H9 (cell line): Measurements from ENCODE around the gene MND1. TPM values are rescaled to one million over a fixed set of nuclear protein-coding genes. Genes with fewer than 3 reads are reported as not detected.

Experiments used
- DNase-seq: peaks from one replicate; pipeline ENCODE4 v3.0.0-alpha.2; 2017
- H2AFZ ChIP-seq: one replicate; pipeline ENCODE4 v1.6.1; 2013; ENCODE audit warnings: mild to moderate bottlenecking, low read length, control low read depth, moderate library complexity
- H2AK5ac ChIP-seq: 2 replicates; pipeline ENCODE4 v1.6.1; 2013; ENCODE audit warnings: low read length, control low read depth, mixed read lengths; ENCODE audit not compliant: insufficient read length
- H2BK120ac ChIP-seq: one replicate; pipeline ENCODE4 v1.6.1; 2013; ENCODE audit warnings: low read depth, mild to moderate bottlenecking, low read length, control low read depth, inconsistent platforms; ENCODE audit not compliant: poor library complexity, severe bottlenecking
- H2BK12ac ChIP-seq: 2 replicates; pipeline ENCODE4 v1.6.1; 2013; ENCODE audit warnings: low read length, control low read depth, mixed read lengths, low read depth; ENCODE audit not compliant: insufficient read length
- H2BK15ac ChIP-seq: 2 replicates; pipeline ENCODE4 v1.6.1; 2013; ENCODE audit warnings: low read depth, low read length, control low read depth
- H2BK20ac ChIP-seq: one replicate; pipeline ENCODE4 v1.6.1; 2013; ENCODE audit warnings: low read depth, mild to moderate bottlenecking, low read length, control low read depth, inconsistent platforms; ENCODE audit not compliant: poor library complexity, severe bottlenecking
- H2BK5ac ChIP-seq: 2 replicates; pipeline ENCODE4 v1.6.1; 2013; ENCODE audit warnings: low read length, control low read depth, mixed read lengths; ENCODE audit not compliant: insufficient read length
- H3K14ac ChIP-seq: 2 replicates; pipeline ENCODE4 v1.6.1; 2013; ENCODE audit warnings: low read length, control low read depth; ENCODE audit not compliant: insufficient read depth
- H3K18ac ChIP-seq: 2 replicates; pipeline ENCODE4 v1.6.1; 2013; ENCODE audit warnings: low read depth, mild to moderate bottlenecking, mixed read lengths, low read length, control low read depth; ENCODE audit not compliant: insufficient read length
- H3K23ac ChIP-seq: 2 replicates; pipeline ENCODE4 v1.6.1; 2013; ENCODE audit warnings: low read length, control low read depth, mixed read lengths, low read depth; ENCODE audit not compliant: insufficient read length
- H3K23me2 ChIP-seq: 2 replicates; pipeline ENCODE4 v1.6.1; 2013; ENCODE audit warnings: low read depth, mild to moderate bottlenecking, mixed read lengths, low read length, control low read depth; ENCODE audit not compliant: insufficient read length, poor library complexity, severe bottlenecking
- H3K27ac ChIP-seq: 2 replicates; pipeline ENCODE4 v1.5.1; 2013; ENCODE audit warnings: low read length, control low read depth, mixed read lengths, low read depth; ENCODE audit not compliant: insufficient read length
- H3K27me3 ChIP-seq: 2 replicates; pipeline ENCODE4 v1.6.1; 2013; ENCODE audit warnings: low read length, control low read depth, inconsistent platforms; ENCODE audit not compliant: insufficient read depth
- H3K4ac ChIP-seq: 2 replicates; pipeline ENCODE4 v1.6.1; 2013; ENCODE audit warnings: low read depth, mild to moderate bottlenecking, control low read depth, inconsistent platforms, low read length, moderate library complexity
- H3K4me1 ChIP-seq: 2 replicates; pipeline ENCODE4 v1.6.1; 2013; ENCODE audit warnings: low read length, control low read depth, inconsistent platforms; ENCODE audit not compliant: insufficient read depth
- H3K4me2 ChIP-seq: 2 replicates; pipeline ENCODE4 v1.6.1; 2013; ENCODE audit warnings: low read length, control low read depth, mixed read lengths; ENCODE audit not compliant: insufficient read length, insufficient read depth
- H3K56ac ChIP-seq: 2 replicates; pipeline ENCODE4 v1.6.1; 2013; ENCODE audit warnings: low read depth, mild to moderate bottlenecking, mixed read lengths, low read length, control low read depth; ENCODE audit not compliant: insufficient read length
- H3K79me1 ChIP-seq: 2 replicates; pipeline ENCODE4 v1.6.1; 2013; ENCODE audit warnings: low read depth, mild to moderate bottlenecking, moderate library complexity, low read length, control low read depth, inconsistent platforms; ENCODE audit not compliant: insufficient read depth, poor library complexity, severe bottlenecking
- H3K79me2 ChIP-seq: 2 replicates; pipeline ENCODE4 v1.6.1; 2013; ENCODE audit warnings: low read length, control low read depth, inconsistent platforms; ENCODE audit not compliant: insufficient read depth
- H3K9ac ChIP-seq: 2 replicates; pipeline ENCODE4 v1.6.1; 2013; ENCODE audit warnings: low read length, control low read depth, mixed read lengths; ENCODE audit not compliant: insufficient read length; ENCODE audit errors: extremely low read depth
- H3K9me3 ChIP-seq: one replicate; pipeline ENCODE4 v1.6.1; 2013; ENCODE audit warnings: low read depth, low read length, inconsistent platforms; ENCODE audit not compliant: control insufficient read depth
- H3T11ph ChIP-seq: one replicate; pipeline ENCODE4 v1.6.1; 2013; ENCODE audit warnings: mild to moderate bottlenecking, low read length, control low read depth, inconsistent platforms
- H4K20me1 ChIP-seq: one replicate; pipeline ENCODE4 v1.6.1; 2013; ENCODE audit not compliant: control insufficient read depth, insufficient read length, insufficient read depth
- H4K5ac ChIP-seq: 2 replicates; pipeline ENCODE4 v1.6.1; 2013; ENCODE audit warnings: low read depth, mild to moderate bottlenecking, mixed read lengths, low read length, control low read depth; ENCODE audit not compliant: insufficient read length
- H4K8ac ChIP-seq: replicated peaks from 2 replicates; pipeline ENCODE4 v1.6.1; 2013; ENCODE audit warnings: low read length, control low read depth, mixed read lengths, low read depth; ENCODE audit not compliant: insufficient read length
- H4K91ac ChIP-seq: 2 replicates; pipeline ENCODE4 v1.6.1; 2013; ENCODE audit warnings: low read depth, mild to moderate bottlenecking, moderate library complexity, mixed read lengths, low read length, control low read depth; ENCODE audit not compliant: insufficient read length
- H3K27ac Mint-ChIP-seq, 3 experiments: 2 replicates in 2 of 3; 3 replicates in 1 of 3; pipeline ENCODE4 v1.8.0; 2020 to 2021; ENCODE audit warnings: mixed read lengths in 3 of 3, mild to moderate bottlenecking in 1 of 3, moderate library complexity in 1 of 3
- H3K27me3 Mint-ChIP-seq: 2 replicates; pipeline ENCODE4 v1.8.0; 2021; ENCODE audit warnings: low read depth, mild to moderate bottlenecking, moderate library complexity, mixed read lengths
- H3K36me3 Mint-ChIP-seq, 3 experiments: 2 replicates in 2 of 3; 3 replicates in 1 of 3; pipeline ENCODE4 v1.8.0; 2020 to 2021; ENCODE audit warnings: low read depth in 3 of 3, mixed read lengths in 3 of 3; ENCODE audit not compliant: insufficient read depth in 1 of 3
- H3K4me1 Mint-ChIP-seq, 2 experiments: 2 replicates each; pipeline ENCODE4 v1.8.0; 2020; ENCODE audit warnings: mixed read lengths in 2 of 2
- H3K4me3 Mint-ChIP-seq, 2 experiments: 2 replicates in 1 of 2; 3 replicates in 1 of 2; pipeline ENCODE4 v1.8.0; 2020 to 2021; ENCODE audit warnings: mild to moderate bottlenecking in 2 of 2, mixed read lengths in 2 of 2, moderate library complexity in 1 of 2
- H3K9me3 Mint-ChIP-seq, 2 experiments: 2 replicates in 1 of 2; 3 replicates in 1 of 2; pipeline ENCODE4 v1.8.0; 2020; ENCODE audit warnings: mild to moderate bottlenecking in 2 of 2, mixed read lengths in 2 of 2, moderate library complexity in 1 of 2
- WGBS: extraction: QIAGEN DNeasy Blood & Tissue Kit; methylation state at CpG from one replicate; pipeline ENCODE4 v1.1.7; 2013; ENCODE audit warnings: missing lambda C conversion rate, low lambda C conversion rate, mixed read lengths; ENCODE audit not compliant: insufficient read length; ENCODE audit errors: extremely low coverage; 5-methylcytosine and 5-hydroxymethylcytosine counted together
- total RNA-seq: library from RNA; stranded (reverse); gene quantifications from 2 replicates; pipeline ENCODE4 v1.2.1, GENCODE V29; 2021
- TF ChIP-seq, protein P1 (sequence below): fragments of 200-600 bp; sonication (generic); conservative IDR thresholded peaks from 3 replicates; pipeline ENCODE4 v1.8.0; 2021; ENCODE audit warnings: antibody characterized with exemption, mild to moderate bottlenecking

The MND1 gene
- total RNA-seq, 1 experiment from 2014 or later = 21.0 TPM

- no peaks in the 10 kb centered on the region for H3K27me3 ChIP-seq
- H3K18ac ChIP-seq = no peak overlapping the region
- H3K9me3 ChIP-seq = no peaks in the 10 kb centered on the region
- Mint-ChIP-seq H3K9me3 (no peaks in the 10 kb centered on the region), H3K27ac (no peak overlapping the region), H3K4me3 (no peak overlapping the region), H3K36me3 (peaks cover 2 to 34% (median 6%) of the 10 kb centered on the region in 3 experiments; a peak in 5 of 7 replicates), H3K27me3 (no peaks in the 10 kb centered on the region), H3K4me1 (peaks cover 15 to 19% of the 10 kb centered on the region in 2 experiments)
- H3T11ph ChIP-seq = no peak overlapping the region
- H4K20me1 ChIP-seq = no peaks in the 10 kb centered on the region
- H3K9ac ChIP-seq = no peak overlapping the region
- no CpG with 5 or more reads among the region's 2 CpGs for WGBS
- no peak overlapping the region for H3K23ac ChIP-seq
- no peaks in the 10 kb centered on the region for H3K4me1 ChIP-seq
- H2BK15ac ChIP-seq = no peak overlapping the region
- no peaks in the 10 kb centered on the region for H3K79me2 ChIP-seq
- H3K4me2 ChIP-seq = no peak overlapping the region
- DNase-seq = no peak
- no peak overlapping the region for H2BK20ac ChIP-seq
- no peak overlapping the region for H3K56ac ChIP-seq
- H2BK12ac ChIP-seq = no peak overlapping the region
- no peak overlapping the region for H4K5ac ChIP-seq
- no peak overlapping the region for H2BK120ac ChIP-seq
- H3K27ac ChIP-seq = no peak overlapping the region
- TF ChIP-seq, protein P1, sequence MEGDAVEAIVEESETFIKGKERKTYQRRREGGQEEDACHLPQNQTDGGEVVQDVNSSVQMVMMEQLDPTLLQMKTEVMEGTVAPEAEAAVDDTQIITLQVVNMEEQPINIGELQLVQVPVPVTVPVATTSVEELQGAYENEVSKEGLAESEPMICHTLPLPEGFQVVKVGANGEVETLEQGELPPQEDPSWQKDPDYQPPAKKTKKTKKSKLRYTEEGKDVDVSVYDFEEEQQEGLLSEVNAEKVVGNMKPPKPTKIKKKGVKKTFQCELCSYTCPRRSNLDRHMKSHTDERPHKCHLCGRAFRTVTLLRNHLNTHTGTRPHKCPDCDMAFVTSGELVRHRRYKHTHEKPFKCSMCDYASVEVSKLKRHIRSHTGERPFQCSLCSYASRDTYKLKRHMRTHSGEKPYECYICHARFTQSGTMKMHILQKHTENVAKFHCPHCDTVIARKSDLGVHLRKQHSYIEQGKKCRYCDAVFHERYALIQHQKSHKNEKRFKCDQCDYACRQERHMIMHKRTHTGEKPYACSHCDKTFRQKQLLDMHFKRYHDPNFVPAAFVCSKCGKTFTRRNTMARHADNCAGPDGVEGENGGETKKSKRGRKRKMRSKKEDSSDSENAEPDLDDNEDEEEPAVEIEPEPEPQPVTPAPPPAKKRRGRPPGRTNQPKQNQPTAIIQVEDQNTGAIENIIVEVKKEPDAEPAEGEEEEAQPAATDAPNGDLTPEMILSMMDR = no peak
- no peak overlapping the region for H2AK5ac ChIP-seq
- H3K79me1 ChIP-seq = no peaks in the 10 kb centered on the region
- no peak overlapping the region for H3K14ac ChIP-seq
- H4K91ac ChIP-seq = no peak overlapping the region
- H3K23me2 ChIP-seq = no peaks in the 10 kb centered on the region
- H2BK5ac ChIP-seq = no peak overlapping the region
- no peak overlapping the region for H4K8ac ChIP-seq
- H3K4ac ChIP-seq = no peak overlapping the region
- H2AFZ ChIP-seq = no peak overlapping the region
Measured at GRCh38 chr4:153332936-153333335, 11.6 kb upstream of the MND1 start.
